Nucleus accumbens (tissue), 56 donors: ENCODE results near the gene LRRC8E.
"Not testable (repeated sequence)": the region's sequence is repeated elsewhere in the genome, so short reads cannot be mapped to it uniquely, and the experiment has no call there.

Experiments
- DNase-seq, 56 donors: peaks; one replicate each; lab custom pipeline; 2025; lab: John Stamatoyannopoulos, UW

Gene LRRC8E

DNA sequence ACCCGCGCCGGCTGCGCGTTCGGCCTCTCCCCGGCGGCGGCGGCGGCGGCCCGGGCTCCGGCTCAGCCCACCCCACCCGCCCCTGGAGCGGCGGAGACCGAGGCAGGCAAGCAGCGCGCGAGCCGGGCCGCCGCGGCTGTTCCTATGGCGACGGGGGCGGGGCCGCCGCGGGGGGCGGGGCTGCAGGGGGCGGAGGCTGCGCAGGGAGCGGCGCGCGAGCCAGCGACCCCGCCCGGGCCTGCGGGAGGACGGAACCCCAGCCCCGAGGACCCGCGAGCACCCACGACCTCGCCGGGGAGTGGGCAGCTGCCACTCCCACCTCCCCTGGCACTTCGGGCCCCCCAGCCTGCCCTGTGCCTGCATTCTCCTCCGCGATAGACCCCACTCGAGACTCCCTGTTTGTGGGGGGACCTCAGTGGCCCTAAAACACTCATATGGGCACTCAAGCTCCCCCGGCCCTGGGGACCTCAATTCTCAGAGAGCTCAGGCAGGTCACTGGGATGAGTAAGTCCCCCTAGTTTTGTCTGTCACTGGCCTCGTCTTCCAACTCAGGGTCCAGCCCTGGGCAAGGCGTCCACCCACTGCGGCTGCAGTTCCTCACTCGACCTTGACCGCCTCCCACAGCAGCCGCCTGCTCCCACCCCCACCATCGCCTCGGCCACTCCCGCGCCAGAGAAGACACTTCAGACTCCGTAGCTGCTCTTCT lies 37.9 kb downstream of the LRRC8E start, which contains the start of gene CTXN1:
Gene CTXN1 (minus strand): TSS at position 115 of the 706 bp plus-strand sequence. CDS start 597 bp downstream, outside the sequence.
- DNase-seq: peak in 42 of 56 donors; percentile 9 to 80 (median 42)

DNA sequence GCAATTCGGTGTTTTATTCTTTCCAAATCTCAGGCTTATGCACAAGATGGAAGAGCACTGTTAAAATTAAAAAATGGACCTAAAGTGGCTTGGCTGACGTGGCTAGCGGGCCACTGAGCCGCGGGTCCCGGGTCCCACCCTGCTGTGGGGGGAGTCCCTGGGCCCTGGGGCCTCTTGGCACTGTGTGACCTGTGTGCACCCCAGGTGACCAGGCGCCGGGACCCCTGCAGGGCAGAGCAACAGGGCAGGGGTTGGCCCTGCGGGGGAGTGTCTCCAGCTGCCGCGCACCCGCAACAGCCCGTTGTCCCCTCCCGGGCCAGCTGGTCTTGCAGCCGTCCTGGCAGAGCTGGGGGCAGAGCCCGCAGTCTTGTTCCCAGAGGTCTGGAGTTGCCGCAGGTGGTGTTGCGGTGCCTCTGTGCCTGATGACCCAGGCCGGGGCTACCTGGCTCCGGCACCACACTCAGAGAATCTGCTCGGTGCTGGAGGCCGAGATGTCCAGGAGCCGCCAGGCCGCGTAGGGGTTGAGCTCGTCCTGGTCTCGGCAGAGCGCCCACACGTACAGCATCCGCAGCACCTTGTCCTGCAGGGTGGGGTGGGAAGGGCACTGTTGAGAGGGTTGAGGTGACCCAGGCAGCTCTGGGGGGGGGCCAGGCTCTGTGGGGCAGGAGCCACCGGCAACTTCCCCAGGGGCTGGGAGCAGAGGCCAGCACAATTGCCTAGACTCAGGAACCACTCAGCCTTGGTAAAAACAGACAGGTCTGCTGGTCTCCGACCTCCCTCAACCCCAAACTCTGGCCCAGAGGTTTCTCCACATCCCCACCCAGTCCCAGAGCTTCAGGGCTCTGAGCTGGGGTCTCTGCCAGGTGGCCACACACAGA lies 38.7 kb downstream of the LRRC8E start:
- DNase-seq: no peak

DNA sequence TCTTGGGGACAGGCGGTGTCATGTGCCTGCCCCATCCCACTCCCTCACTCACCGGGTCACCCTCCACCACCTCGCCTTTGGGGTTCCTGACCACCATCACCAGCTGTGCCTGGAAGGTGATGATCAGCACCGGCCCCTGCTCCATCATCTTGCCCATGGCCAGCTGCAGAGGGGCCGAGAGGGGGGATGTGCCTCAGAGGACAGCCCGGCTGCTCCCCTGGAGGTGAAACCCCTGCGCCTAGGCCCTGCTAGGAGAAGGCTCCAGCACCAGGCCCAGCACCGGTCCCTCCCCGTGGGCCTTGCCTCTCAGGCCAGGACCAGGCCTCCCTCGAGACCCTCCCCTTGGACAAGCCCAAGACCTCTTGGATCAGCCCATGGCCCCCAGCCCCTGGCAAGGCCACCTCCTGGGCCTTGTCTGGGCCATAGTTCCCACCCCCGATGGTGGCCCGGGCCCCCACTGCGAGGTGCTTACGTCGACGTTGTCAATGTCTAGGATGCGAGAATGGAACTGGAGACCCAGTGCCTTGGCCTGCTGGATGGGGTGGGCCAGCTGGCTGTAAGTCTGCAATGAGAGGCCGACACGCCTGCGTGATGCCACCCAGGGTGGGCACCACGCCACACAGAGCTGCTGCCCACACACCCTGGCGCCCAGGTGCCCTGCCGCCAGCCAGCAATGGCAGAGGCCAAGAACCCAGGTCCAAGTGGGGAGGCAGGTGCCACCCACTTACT lies 39.5 kb downstream of the LRRC8E start:
- DNase-seq: no peak

DNA sequence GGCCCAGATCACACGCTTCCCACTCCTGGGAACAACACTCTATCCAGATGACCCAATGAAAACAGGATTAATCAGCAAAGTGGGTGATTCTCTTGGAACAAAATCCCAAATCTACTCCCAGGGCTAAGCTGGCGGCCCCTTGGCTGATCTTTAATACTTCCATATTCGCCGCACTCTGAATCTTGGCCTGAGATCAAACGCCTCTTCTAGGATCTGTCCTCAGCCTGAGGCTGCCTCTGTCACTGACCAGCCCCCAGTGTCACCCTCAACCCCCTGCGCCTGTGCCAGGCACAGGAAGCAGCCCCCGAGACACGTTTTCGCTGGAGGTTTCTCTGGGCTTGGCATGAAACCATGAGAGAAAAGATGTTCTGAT lies 40.0 kb downstream of the LRRC8E start:
- DNase-seq: no peak

DNA sequence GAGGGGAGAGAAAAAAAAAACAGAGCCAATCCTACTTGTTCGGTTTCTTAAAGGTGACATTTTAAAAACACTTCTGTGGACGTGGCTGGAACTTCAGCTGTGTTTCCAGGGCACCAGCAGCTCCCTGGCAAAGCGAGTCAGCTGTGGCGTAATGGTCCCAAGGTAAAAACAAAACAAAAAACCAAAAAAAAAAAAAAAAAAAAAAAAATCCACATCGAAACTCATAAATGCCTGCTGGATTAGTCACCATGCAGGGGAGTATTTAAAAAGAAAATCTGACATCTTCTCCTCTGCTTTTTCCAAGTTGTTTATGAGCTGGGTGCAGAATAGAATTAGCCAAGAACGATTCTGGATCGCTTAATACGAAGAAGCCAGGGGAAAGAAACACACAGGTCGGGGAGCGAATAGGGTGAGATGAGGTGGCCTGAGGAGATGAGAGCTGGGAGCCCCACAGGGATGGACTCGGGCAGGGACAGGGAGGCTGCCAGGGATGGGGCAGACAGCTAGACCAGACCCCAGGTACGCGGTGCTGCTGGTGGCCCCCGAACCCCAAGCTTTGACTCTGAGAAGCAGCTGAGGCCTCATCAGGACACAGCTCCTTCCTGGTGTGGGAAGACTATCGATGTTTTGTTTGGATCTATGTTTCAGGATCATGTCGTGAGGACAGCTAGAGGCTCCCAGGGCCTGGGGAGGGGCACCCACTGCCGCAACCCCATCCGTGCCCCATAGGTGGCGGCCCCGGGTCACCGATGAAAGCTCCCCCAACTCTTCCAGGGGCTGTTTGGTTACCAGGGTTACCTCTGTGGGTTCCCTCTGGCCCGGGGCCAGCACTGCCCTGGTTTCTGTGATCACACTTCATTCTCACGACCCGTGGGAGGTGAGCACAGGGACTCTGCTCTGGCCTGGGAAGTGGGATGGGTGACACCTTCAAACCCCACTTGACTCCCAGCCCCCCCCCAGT lies 40.7 kb downstream of the LRRC8E start:
- DNase-seq: peak in 10 of 56 donors; percentile 8 to 40 (median 23)

- not testable (repeated sequence) for DNase-seq
Observed at GRCh38 chr19:7930030-7930429, 41.7 kb downstream of the LRRC8E start.

- DNase-seq: peak in 1 of 56 donors; percentile 29
Observed at GRCh38 chr19:7930765-7931164, 42.5 kb downstream of the LRRC8E start.

DNA sequence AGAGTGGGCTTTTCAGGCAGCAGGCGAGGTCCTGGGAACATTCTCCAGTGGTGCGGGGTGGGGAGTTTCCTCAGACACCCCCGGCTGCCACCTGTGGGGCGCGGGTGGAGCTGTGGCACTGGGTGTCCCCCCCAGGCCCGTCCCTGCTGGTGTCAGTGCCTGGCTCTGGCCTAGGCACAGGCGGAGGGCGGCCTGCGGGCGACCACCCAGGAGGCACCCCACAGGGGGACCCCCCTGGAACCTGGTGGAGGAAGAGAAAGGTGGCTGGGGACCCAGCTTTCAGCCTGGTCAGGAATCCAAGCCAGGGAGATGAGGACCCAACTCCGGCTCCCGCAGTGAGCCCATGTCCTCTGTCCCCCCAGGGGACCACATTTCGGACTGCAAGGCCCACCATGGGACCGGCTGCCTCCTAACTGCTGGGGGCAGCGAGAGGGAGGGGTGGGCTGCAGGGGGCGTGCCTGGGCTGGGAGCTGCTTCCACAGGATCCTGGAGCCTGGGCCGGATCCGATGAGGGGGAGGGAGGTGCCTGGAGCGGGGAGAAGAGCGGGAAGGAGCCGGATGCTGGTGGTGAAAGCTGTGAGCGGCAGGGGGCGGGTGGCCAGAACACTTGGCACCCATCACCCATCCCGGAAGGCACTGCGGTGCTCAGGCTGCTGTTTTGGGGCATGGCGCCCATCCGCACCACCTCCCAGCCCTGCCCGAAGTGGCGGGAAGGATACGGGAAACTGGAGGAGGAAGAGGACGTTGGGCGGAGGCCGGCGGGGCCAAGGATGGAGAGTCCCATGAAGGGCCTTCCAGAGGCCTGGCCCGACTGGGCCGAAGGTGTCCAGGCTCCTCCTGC lies 43.1 kb downstream of the LRRC8E start:
- DNase-seq: peak in 6 of 56 donors; percentile 5 to 30 (median 25)

DNA sequence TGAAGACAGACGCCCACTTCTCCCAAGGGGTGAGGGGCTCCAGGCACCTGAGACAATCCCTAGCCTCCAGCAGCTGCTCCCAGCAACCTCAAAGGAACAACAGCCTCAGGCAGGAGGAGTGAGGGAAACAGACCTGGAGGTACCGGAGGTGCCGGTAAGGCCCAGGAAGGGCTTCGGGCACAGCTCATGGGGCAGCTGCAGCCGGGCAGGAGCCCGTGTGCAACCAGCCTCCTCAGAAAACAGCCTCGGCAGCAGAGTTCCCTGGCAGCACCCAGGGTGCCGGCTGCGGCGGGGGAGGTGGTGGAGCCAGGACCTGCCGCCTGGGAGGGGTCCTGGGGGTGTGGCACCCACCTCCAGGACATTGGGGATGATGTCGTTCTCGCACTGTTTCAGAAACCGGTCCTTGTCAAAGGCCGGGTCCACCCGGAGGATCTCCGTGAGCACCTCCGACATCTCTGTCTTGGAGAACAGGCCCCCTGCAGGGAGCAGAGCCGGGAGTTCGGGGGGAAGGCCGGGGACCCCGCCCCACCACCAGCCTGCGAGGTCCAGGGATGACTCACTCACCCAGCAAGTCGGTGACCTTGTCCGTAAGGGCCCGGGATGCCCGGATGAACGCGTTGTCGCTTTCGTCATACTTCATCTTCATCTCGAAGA lies 44.1 kb downstream of the LRRC8E start:
- no peak for DNase-seq

DNA sequence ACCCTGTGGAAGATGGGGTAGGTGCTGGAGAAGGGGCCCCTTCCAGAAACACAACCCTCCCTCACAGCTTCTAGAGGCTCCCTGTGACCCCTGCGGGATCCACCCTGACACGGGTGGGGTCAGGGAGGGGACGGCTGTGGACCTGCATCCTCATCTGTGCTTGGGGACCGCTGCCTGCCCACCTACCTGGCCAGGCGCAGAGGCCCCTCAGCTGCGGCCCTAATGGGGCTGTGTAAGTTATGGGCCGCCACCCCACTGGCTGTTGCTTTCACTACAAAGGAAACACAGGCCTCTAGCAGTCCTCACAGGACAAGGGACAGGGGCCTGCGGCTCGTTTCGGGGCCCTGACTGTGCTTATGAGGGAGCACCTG lies 44.6 kb downstream of the LRRC8E start:
- DNase-seq: no peak

GRCh38 chr19:7933411-7933810 lies 45.1 kb downstream of the LRRC8E start:
- DNase-seq: no peak

DNA sequence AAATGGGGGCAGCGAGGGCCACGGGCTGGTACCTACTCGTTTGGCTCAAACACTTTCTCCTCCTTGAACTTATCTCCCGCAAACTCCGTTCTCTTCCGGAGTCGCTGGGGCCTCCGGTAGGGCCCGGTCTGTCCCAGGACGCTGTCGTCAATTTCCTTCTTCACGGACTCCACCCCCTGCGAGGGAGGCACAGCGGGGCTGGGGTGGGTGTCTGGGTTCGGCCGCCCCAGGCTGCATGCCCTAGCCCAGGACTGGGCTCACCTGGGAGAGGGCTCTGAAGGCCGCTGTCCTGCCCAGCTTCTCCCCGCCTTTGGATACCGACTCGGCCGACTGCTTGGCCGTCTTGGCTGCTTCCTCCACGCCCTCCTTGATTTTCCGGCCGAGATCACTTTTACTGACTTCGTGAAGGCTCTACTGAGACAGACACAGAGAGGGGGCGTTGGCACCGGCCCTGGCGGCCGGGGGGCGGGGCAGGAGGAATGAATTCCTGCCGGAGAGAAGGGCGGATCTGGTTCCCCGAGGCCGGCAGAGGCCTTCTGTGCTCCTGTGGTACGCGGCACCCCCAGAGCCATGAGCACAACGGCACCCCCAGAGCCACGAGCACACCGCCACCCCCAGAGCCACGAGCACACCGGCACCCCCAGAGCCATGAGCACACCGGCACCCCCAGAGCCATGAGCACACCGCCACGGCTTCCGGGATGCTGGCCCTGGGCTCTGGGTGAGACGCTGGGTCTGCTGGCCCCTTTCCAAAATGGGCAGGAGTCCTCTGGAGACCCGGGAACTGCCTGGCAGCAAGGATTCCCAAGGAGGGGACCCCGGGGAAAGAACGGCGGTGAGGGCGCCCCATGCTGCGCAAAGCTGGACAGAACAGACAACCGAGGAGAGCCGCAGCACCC lies 45.8 kb downstream of the LRRC8E start:
- no peak for DNase-seq

GRCh38 chr19:7934766-7935165 lies 46.5 kb downstream of the LRRC8E start:
- DNase-seq: no peak

DNA sequence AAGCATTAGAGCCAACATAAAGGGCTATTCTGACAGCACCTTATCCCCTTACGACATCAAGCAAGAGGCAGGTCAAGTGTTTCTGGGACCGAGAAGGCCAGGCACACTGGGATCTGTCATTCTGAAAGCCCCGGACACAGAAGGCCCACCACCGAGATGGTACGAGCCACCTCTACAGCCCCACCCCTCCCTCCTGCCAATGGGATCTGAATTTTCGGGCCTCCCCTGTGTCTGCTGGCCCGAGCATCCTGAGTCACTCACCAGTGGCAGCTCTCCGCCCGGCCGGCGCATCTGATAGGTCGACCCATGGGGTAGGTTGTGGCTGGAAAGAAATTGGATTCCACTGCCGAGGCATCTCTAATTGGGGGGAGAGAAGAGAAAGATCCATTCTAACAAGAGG lies 52.5 kb downstream of the LRRC8E start:
- no peak for DNase-seq

DNA sequence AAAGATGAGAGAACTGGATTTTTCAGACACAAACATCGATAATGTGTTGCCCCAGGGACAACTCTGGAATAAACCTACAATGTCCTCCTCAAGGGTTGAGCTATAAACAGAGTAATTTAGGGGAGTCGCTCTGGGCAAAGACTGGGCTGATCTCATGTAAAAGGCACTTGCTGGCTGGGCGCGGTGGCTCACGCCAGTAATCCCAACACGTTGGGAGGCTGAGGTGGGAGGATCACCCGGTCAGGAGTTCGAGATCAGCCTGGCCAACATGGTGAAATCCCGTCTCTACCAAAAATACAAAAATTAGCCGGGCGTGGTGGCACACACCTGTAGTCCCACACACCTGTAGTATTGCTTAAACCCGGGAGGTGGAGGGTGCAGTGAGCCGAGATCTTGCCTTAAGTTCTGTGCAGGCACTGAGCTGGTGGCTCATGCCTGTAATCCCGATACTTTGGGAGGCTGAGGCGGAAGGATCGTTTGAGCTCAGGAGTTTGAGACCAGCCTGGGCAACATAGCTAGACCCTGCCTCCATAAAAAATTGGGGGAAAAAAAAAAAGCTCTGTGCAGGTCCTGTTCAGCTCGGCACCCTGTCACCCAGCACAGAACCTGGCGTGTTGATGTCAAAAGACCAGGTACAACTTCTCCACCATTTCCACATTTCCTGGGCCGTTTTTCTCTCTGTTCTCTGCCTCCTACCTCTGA lies 53.7 kb downstream of the LRRC8E start:
- DNase-seq: no peak

GRCh38 chr19:7942981-7943443 lies 54.7 kb downstream of the LRRC8E start:
- no peak for DNase-seq
